HepG2 (cell line): ENCODE results near the gene TMEM258. TPM values are rescaled to one million over a fixed set of nuclear protein-coding genes. Genes with fewer than 3 reads are reported as not detected.
A peak's percentile ranks its signal among the peaks of the same experiment; 100 is the strongest.

ENCODE experiments used
- CREB1 ChIP-seq, 2 experiments: fragments of 450-650 bp in 1 of 2; IDR thresholded peaks; 2 replicates each; pipeline ENCODE4 v1.6.1; 2016 to 2017; ENCODE audit warnings: control low read depth in 1 of 2, mild to moderate bottlenecking in 1 of 2, missing compliant biosample characterization in 1 of 2, missing genetic modification characterization in 1 of 2
- EEA1 ChIP-seq: sonication (generic); formaldehyde crosslinking; IDR thresholded peaks from 2 replicates; pipeline ENCODE4 v1.5.1; 2020; ENCODE audit warnings: mild to moderate bottlenecking, missing genetic modification reagents, borderline replicate concordance
- FOXP1 ChIP-seq, 2 experiments: fragments of 450-650 bp in 1 of 2; IDR thresholded peaks; 2 replicates each; pipeline ENCODE4 v1.6.1; 2017 to 2018; ENCODE audit warnings: antibody characterized with exemption in 1 of 2
- HNRNPUL1 ChIP-seq: fragments of 200-400 bp; formaldehyde crosslinking; IDR thresholded peaks from 2 replicates; pipeline ENCODE4 v1.6.1; 2017; ENCODE audit warnings: low read depth, mild to moderate bottlenecking, low read length, moderate library complexity
- MTF2 ChIP-seq: sonication (generic); formaldehyde crosslinking; IDR thresholded peaks from 2 replicates; pipeline ENCODE4 v1.5.0; 2020; ENCODE audit warnings: missing genetic modification reagents, borderline replicate concordance
- PAXIP1 ChIP-seq: sonication (generic); formaldehyde crosslinking; conservative IDR thresholded peaks from 2 replicates; pipeline ENCODE4 v1.4.0; 2020; ENCODE audit warnings: mild to moderate bottlenecking, missing genetic modification reagents, moderate library complexity
- PREB ChIP-seq: sonication (generic); formaldehyde crosslinking; IDR thresholded peaks from 2 replicates; pipeline ENCODE4 v1.4.0; 2020; ENCODE audit warnings: missing genetic modification reagents
- SALL1 ChIP-seq: sonication (generic); formaldehyde crosslinking; IDR thresholded peaks from 2 replicates; pipeline ENCODE4 v1.8.0; 2022; ENCODE audit warnings: mild to moderate bottlenecking, missing genetic modification reagents
- ZNF317 ChIP-seq: sonication (generic); formaldehyde crosslinking; IDR thresholded peaks from 2 replicates; pipeline ENCODE4 v1.5.0; 2020; ENCODE audit warnings: mild to moderate bottlenecking, missing genetic modification reagents
- ZNF318 ChIP-seq: sonication (generic); formaldehyde crosslinking; IDR thresholded peaks from 2 replicates; pipeline ENCODE4 v1.4.0; 2020; ENCODE audit warnings: mild to moderate bottlenecking, missing genetic modification reagents
- ZNF816 ChIP-seq: sonication (generic); formaldehyde crosslinking; IDR thresholded peaks from 2 replicates; pipeline ENCODE4 v1.8.0; 2022; ENCODE audit warnings: missing genetic modification reagents, mild to moderate bottlenecking, borderline replicate concordance
- ZNF883 ChIP-seq: sonication (generic); formaldehyde crosslinking; IDR thresholded peaks from 2 replicates; pipeline ENCODE4 v1.5.1; 2020; ENCODE audit warnings: mild to moderate bottlenecking, missing genetic modification reagents; ENCODE audit errors: not compliant biosample characterization
- polyA plus RNA-seq, 8 experiments: library from polyadenylated mRNA; depleted of rRNA in 3 of 8; stranded (reverse) in 7 of 8; unstranded in 1 of 8; fragments of >200 nt; fragmentation: Illumina TruSeq in 4 of 8; extraction: Trizol in 4 of 8; gene quantifications; 2 replicates each; pipeline versions ENCODE4 v1.2.1 to v1.2.3, GENCODE V29; 2011 to 2016; ENCODE audit warnings: low read depth in 4 of 8, missing spikeins in 1 of 8, mixed read lengths in 1 of 8; ENCODE audit not compliant: insufficient read depth in 1 of 8
- total RNA-seq, 5 experiments: library from RNA; depleted of rRNA; stranded (reverse); fragments of >200 nt; fragmentation: Illumina TruSeq; extraction: Trizol; gene quantifications; 2 replicates each; pipeline ENCODE4 v1.2.3, GENCODE V29; 2016; ENCODE audit warnings: low read depth in 1 of 5

The TMEM258 gene
- total and polyA plus RNA-seq, 2 of the 13 experiments (the other 11 are each of a cell fraction or from before 2014, with no cell fraction given): 175 to 424 TPM

GRCh38 chr11:61768376-61769076, 23.9 kb downstream of the TMEM258 start (continued):
- peak; percentile 36; the same call in 1 of the 2 replicates for TF ChIP-seq PAXIP1 (CRISPR knock-in tag)
- no peak for TF ChIP-seq HNRNPUL1
- TF ChIP-seq ZNF816: no peak
- no peak for TF ChIP-seq FOXP1 (IDR thresholded peaks at IDR 0.05)
- TF ChIP-seq FOXP1 (CRISPR knock-in tag; IDR thresholded peaks at IDR 0.05): no peak
- TF ChIP-seq ZNF318 (CRISPR knock-in tag): peak; percentile 51; the same call in 1 of the 2 replicates
- no peak for TF ChIP-seq PREB (CRISPR knock-in tag)
- no peak for TF ChIP-seq CREB1 (IDR thresholded peaks at IDR 0.05)
- TF ChIP-seq CREB1 (CRISPR knock-in tag; IDR thresholded peaks at IDR 0.05): no peak
- TF ChIP-seq ZNF317 (CRISPR knock-in tag): no peak
- 0 out of 2 replicates have a peak, but pooled peaks have one; percentile 33 for TF ChIP-seq SALL1 (CRISPR knock-in tag)
- peak; percentile 25; the same call in 1 of the 2 replicates for TF ChIP-seq EEA1 (CRISPR knock-in tag)
- no peak for TF ChIP-seq ZNF883 (CRISPR knock-in tag)
- no peak for TF ChIP-seq MTF2 (CRISPR knock-in tag)
